HepG2 (cell line): ENCODE data around the gene DCK. TPM values are rescaled to one million over a fixed set of nuclear protein-coding genes. Genes with fewer than 3 reads are reported as not detected.
A peak's percentile ranks its signal among the peaks of the same experiment; 100 is the strongest.

Experiments
- CERS6 ChIP-seq: sonication (generic); formaldehyde crosslinking; IDR thresholded peaks from 2 replicates; pipeline ENCODE4 v1.5.0; 2020; ENCODE audit warnings: missing genetic modification reagents
- DDIT3 ChIP-seq: sonication (generic); formaldehyde crosslinking; IDR thresholded peaks from 2 replicates; pipeline ENCODE4 v1.4.0; 2020; ENCODE audit warnings: mild to moderate bottlenecking, missing genetic modification reagents
- DMTF1 ChIP-seq: sonication (generic); formaldehyde crosslinking; IDR thresholded peaks from 2 replicates; pipeline ENCODE4 v1.4.0; 2020; ENCODE audit warnings: mild to moderate bottlenecking, missing genetic modification reagents
- IRF2 ChIP-seq: IDR thresholded peaks from 2 replicates; pipeline ENCODE4 v1.6.1; 2018; ENCODE audit warnings: missing genetic modification reagents, missing compliant biosample characterization
- PCBP2 ChIP-seq: fragments of 200-400 bp; formaldehyde crosslinking; optimal IDR thresholded peaks from 2 replicates; pipeline ENCODE3; 2018; ENCODE audit warnings: low read length, low read depth; ENCODE audit not compliant: poor library complexity, severe bottlenecking
- RBM22 ChIP-seq: fragments of 200-400 bp; formaldehyde crosslinking; optimal IDR thresholded peaks from 2 replicates; pipeline ENCODE3; 2017; ENCODE audit warnings: mild to moderate bottlenecking, low read length, moderate library complexity
- SOX13 ChIP-seq, 3 experiments: fragments of 450-650 bp in 1 of 3; sonication (generic) in 1 of 3; formaldehyde crosslinking in 1 of 3; IDR thresholded peaks in 2 of 3; conservative IDR thresholded peaks in 1 of 3; 2 replicates each; pipeline versions ENCODE4 v1.5.0 to v1.6.1; 2016 to 2020; ENCODE audit warnings: antibody characterized with exemption in 1 of 3, mild to moderate bottlenecking in 1 of 3, missing compliant biosample characterization in 1 of 3, missing genetic modification reagents in 1 of 3, moderate library complexity in 1 of 3
- STAT5B ChIP-seq: sonication (generic); formaldehyde crosslinking; IDR thresholded peaks from 2 replicates; pipeline ENCODE4 v1.4.0; 2020; ENCODE audit warnings: missing genetic modification reagents
- ZBTB3 ChIP-seq: sonication (generic); formaldehyde crosslinking; IDR thresholded peaks from 2 replicates; pipeline ENCODE4 v1.4.0; 2020; ENCODE audit warnings: low read depth, mild to moderate bottlenecking, moderate library complexity, missing genetic modification reagents, borderline replicate concordance
- ZHX2 ChIP-seq, 2 experiments: sonication (generic) in 1 of 2; formaldehyde crosslinking in 1 of 2; IDR thresholded peaks; 2 replicates each; pipeline versions ENCODE4 v1.6.1 to v1.9.0; 2014 to 2022; ENCODE audit warnings: antibody characterized with exemption in 1 of 2, borderline replicate concordance in 1 of 2, inconsistent platforms in 1 of 2, low read depth in 1 of 2, missing genetic modification reagents in 1 of 2
- ZNF550 ChIP-seq: sonication (generic); formaldehyde crosslinking; IDR thresholded peaks from 2 replicates; pipeline ENCODE4 v1.4.0; 2020; ENCODE audit warnings: mild to moderate bottlenecking, missing genetic modification reagents, borderline replicate concordance
- ZNF616 ChIP-seq: sonication (generic); formaldehyde crosslinking; IDR thresholded peaks from 2 replicates; pipeline ENCODE4 v1.5.0; 2020; ENCODE audit warnings: low read depth, mild to moderate bottlenecking, missing genetic modification reagents
- ZNF619 ChIP-seq: sonication (generic); formaldehyde crosslinking; IDR thresholded peaks from 2 replicates; pipeline ENCODE4 v1.4.0; 2020; ENCODE audit warnings: mild to moderate bottlenecking, missing genetic modification reagents
- ZNF710 ChIP-seq: sonication (generic); formaldehyde crosslinking; IDR thresholded peaks from 2 replicates; pipeline ENCODE4 v1.5.0; 2020; ENCODE audit warnings: mild to moderate bottlenecking, missing genetic modification reagents, borderline replicate concordance
- polyA plus RNA-seq, 8 experiments: library from polyadenylated mRNA; depleted of rRNA in 3 of 8; stranded (reverse) in 7 of 8; unstranded in 1 of 8; fragments of >200 nt; fragmentation: Illumina TruSeq in 4 of 8; extraction: Trizol in 4 of 8; gene quantifications; 2 replicates each; pipeline versions ENCODE4 v1.2.1 to v1.2.3, GENCODE V29; 2011 to 2016; ENCODE audit warnings: low read depth in 4 of 8, missing spikeins in 1 of 8, mixed read lengths in 1 of 8; ENCODE audit not compliant: insufficient read depth in 1 of 8
- total RNA-seq, 5 experiments: library from RNA; depleted of rRNA; stranded (reverse); fragments of >200 nt; fragmentation: Illumina TruSeq; extraction: Trizol; gene quantifications; 2 replicates each; pipeline ENCODE4 v1.2.3, GENCODE V29; 2016; ENCODE audit warnings: low read depth in 1 of 5

The DCK gene
- total and polyA plus RNA-seq, 2 of the 13 experiments (the other 11 are each of a cell fraction or from before 2014, with no cell fraction given), result 5.7 to 21.8 TPM

GRCh38 chr4:70993181-70994068 is at the start of gene DCK (continued):
- TF ChIP-seq ZHX2 (IDR thresholded peaks at IDR 0.05; ENCODE audit: low read depth) (no peak), ZHX2 (CRISPR knock-in tag; IDR thresholded peaks at IDR 0.05; ENCODE audit: borderline replicate concordance) (no peak), CERS6 (CRISPR knock-in tag) (no peak), SOX13 (IDR thresholded peaks at IDR 0.05) (no peak), SOX13 (CRISPR knock-in tag; conservative IDR thresholded peaks at IDR 0.05 in 1 of 2, IDR thresholded peaks at IDR 0.05 in 1 of 2) (peak in 1 of 2 experiments; percentile 39; a peak in 1 of 4 replicates), DMTF1 (CRISPR knock-in tag) (no peak), RBM22 (no peak), STAT5B (CRISPR knock-in tag) (no peak), PCBP2 (no peak), DDIT3 (CRISPR knock-in tag) (no peak), ZNF619 (CRISPR knock-in tag) (0 out of 2 replicates have a peak, but pooled peaks have one; percentile 39), ZNF710 (CRISPR knock-in tag) (no peak), ZBTB3 (no peak), ZNF616 (CRISPR knock-in tag) (peak; percentile 63; the same call in 1 of the 2 replicates), IRF2 (peak; percentile 49; the same call in 1 of the 2 replicates), ZNF550 (CRISPR knock-in tag) (no peak)
